Kidney (tissue), 14 donors: ENCODE measurements around the gene CENPX. TPM values are rescaled to one million over a fixed set of nuclear protein-coding genes. Genes with fewer than 3 reads are reported as not detected.

Experiments
- DNase-seq, 5 donors: peaks; one replicate each; pipeline ENCODE4 v3.0.0-alpha.2; 2013 to 2020
- FAIRE-seq: peaks from 2 replicates; lab custom pipeline; 2012; peaks lifted over from hg19 to GRCh38; lab: Jason Lieb, UNC
- H3K27ac ChIP-seq, 2 donors: one replicate each; pipeline ENCODE4 v1.7.0; 2013; ENCODE audit warnings: low read depth in 2 of 2, low read length in 2 of 2, inconsistent platforms in 1 of 2
- H3K27me3 ChIP-seq: one replicate; pipeline ENCODE4 v1.7.1; 2013; ENCODE audit warnings: low read length, inconsistent platforms; ENCODE audit not compliant: control insufficient read depth, insufficient read depth
- H3K36me3 ChIP-seq, 3 donors: one replicate each; pipeline versions ENCODE4 v1.7.0 to v1.7.1; 2013; ENCODE audit warnings: low read length in 3 of 3, control low read depth in 1 of 3, inconsistent platforms in 1 of 3; ENCODE audit not compliant: insufficient read depth in 3 of 3, control insufficient read depth in 2 of 3
- H3K4me1 ChIP-seq, 3 donors: one replicate each; pipeline versions ENCODE4 v1.7.0 to v1.7.1; 2013; ENCODE audit warnings: low read length in 3 of 3, inconsistent platforms in 1 of 3, low read depth in 1 of 3; ENCODE audit not compliant: control insufficient read depth in 2 of 3, insufficient read depth in 2 of 3
- H3K4me3 ChIP-seq, 3 donors: one replicate each; pipeline versions ENCODE4 v1.7.0 to v1.8.1; 2013; ENCODE audit warnings: low read length in 3 of 3, control low read depth in 1 of 3, inconsistent platforms in 1 of 3
- H3K9ac ChIP-seq, 3 donors: one replicate each; pipeline versions ENCODE4 v1.7.0 to v1.7.1; 2013; ENCODE audit warnings: low read length in 3 of 3, control low read depth in 1 of 3, inconsistent platforms in 1 of 3
- H3K9me3 ChIP-seq, 3 donors: one replicate each; pipeline versions ENCODE4 v1.7.0 to v1.7.1; 2013; ENCODE audit warnings: low read length in 3 of 3, control low read depth in 1 of 3, inconsistent platforms in 1 of 3; ENCODE audit not compliant: control insufficient read depth in 2 of 3, insufficient read depth in 1 of 3
- intact Hi-C: fragments of 100-400 bp; cut with DNase I; formaldehyde crosslinking; loops from one replicate; pipeline ENCODE4 v1.11.1; 2022
- polyA plus RNA-seq: library from polyadenylated mRNA; stranded (reverse); fragments of 350-450 nt; fragmentation: Illumina TruSeq; extraction: RNeasy Lipid Tissue Mini Kit (QIAGEN cat#74804); gene quantifications from one replicate; pipeline ENCODE4 v1.2.3, GENCODE V29; 2014; ENCODE audit warnings: low read depth, low replicate concordance; ENCODE audit not compliant: insufficient read depth
- total RNA-seq: library from RNA; stranded (reverse); fragmentation: NEBNext Ultra II Directional; extraction: Animal tissue kit (Norgen Biotek cat#: 25700); gene quantifications from one replicate; pipeline ENCODE4 v1.2.1, GENCODE V29; 2021
- TF ChIP-seq, protein P1 (sequence below): IDR thresholded peaks from 3 replicates; pipeline ENCODE4 v1.5.1; 2012; ENCODE audit warnings: mild to moderate bottlenecking, moderate library complexity, borderline replicate concordance; ENCODE audit not compliant: insufficient read depth; ENCODE audit errors: extremely low read depth
- donor health status: control.
- donor health status: control.
- donor health status: control.
- donor health status: control.
- donor health status: control.
- donor health status: DM: yes; HTN: yes; CAD: no.
- donor health status: Normal renal cell carcinoma (clear cell type).

The CENPX gene
- total and polyA plus RNA-seq, 2 donors from 2014 or later = 36.9 to 93.2 TPM

- TF ChIP-seq, protein P1, sequence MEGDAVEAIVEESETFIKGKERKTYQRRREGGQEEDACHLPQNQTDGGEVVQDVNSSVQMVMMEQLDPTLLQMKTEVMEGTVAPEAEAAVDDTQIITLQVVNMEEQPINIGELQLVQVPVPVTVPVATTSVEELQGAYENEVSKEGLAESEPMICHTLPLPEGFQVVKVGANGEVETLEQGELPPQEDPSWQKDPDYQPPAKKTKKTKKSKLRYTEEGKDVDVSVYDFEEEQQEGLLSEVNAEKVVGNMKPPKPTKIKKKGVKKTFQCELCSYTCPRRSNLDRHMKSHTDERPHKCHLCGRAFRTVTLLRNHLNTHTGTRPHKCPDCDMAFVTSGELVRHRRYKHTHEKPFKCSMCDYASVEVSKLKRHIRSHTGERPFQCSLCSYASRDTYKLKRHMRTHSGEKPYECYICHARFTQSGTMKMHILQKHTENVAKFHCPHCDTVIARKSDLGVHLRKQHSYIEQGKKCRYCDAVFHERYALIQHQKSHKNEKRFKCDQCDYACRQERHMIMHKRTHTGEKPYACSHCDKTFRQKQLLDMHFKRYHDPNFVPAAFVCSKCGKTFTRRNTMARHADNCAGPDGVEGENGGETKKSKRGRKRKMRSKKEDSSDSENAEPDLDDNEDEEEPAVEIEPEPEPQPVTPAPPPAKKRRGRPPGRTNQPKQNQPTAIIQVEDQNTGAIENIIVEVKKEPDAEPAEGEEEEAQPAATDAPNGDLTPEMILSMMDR = no peak
- no peak for DNase-seq
- Histone ChIP-seq H3K4me1 (peaks cover 0 to 30% (median 6%) of the 10 kb centered on the region in 3 donors), H3K27ac (no peak overlapping the region), H3K9me3 (no peaks in the 10 kb centered on the region), H3K9ac (no peak overlapping the region), H3K4me3 (no peak overlapping the region), H3K36me3 (no peaks in the 10 kb centered on the region), H3K27me3 (no peaks in the 10 kb centered on the region)
- no peak for FAIRE-seq
- intact Hi-C loops = no loop called here
Measured at GRCh38 chr17:82025401-82026107, 2.9 kb upstream of the CENPX start.

GRCh38 chr17:82024859-82025258 lies 2.2 kb upstream of the CENPX start:
- no peak overlapping the region for H3K27ac ChIP-seq
- H3K9ac ChIP-seq = no peak overlapping the region
- peaks cover 0 to 24% (median 6%) of the 10 kb centered on the region in 3 donors for H3K4me1 ChIP-seq
- intact Hi-C loops = no loop called here
- no peaks in the 10 kb centered on the region for H3K36me3 ChIP-seq
- no peak overlapping the region for H3K4me3 ChIP-seq
- H3K27me3 ChIP-seq = no peaks in the 10 kb centered on the region
- DNase-seq = no peak
- TF ChIP-seq, protein P1 = no peak
- FAIRE-seq = no peak
- H3K9me3 ChIP-seq = no peaks in the 10 kb centered on the region

DNA sequence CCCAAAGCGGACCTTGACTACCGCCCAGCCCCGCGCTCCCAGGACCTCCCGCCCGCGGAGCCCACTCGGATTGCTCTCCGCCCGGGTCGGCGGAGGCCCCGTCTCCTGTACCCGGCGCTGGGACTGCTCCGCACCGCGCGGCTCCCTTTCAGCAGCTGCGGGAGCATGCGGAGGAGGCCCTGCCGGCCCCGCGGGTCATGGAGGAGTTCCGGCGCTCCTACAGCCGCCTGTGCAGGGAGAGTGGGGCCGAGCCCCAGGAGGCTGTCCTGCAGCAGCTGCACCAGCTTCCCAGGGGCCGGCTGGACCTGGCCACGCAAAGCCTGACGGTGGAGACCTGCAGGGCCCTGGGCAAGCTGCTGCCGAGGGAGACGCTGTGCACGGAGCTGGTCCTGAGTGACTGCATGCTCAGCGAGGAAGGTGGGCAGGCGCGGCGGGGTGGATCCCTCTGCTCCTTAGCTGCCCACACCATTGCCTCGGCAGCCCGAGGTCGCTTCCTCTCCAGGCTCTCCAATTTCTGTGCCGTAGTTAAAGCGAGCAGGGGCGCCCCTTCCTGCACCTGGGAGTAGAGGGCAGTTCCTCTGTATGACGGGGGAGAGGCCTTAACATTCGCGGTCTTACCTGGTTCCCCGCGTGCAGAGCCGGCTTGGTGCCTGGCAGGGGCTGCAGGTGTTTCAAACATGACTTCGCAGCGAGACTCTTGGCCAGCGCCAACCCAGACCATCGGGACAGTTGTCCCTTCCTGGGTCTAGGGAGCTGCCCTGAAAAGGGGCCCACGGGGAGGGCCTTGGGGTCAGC lies 966 bp upstream of the CENPX start:
- no peaks in the 10 kb centered on the region for H3K36me3 ChIP-seq
- no peak overlapping the region for H3K27ac ChIP-seq
- intact Hi-C loops = no loop called here
- H3K9me3 ChIP-seq = no peaks in the 10 kb centered on the region
- H3K4me3 ChIP-seq = peak overlapping the region; percentile 36 to 63 (median 52)
- TF ChIP-seq, protein P1 = no peak
- H3K9ac ChIP-seq = peak overlapping the region in 1 of 3 donors; percentile 34
- H3K4me1 ChIP-seq = peaks cover 0 to 24% (median 6%) of the 10 kb centered on the region in 3 donors
- DNase-seq (peak in 2 of 5 donors; percentile 37 to 82), FAIRE-seq (no peak)
- H3K27me3 ChIP-seq = no peaks in the 10 kb centered on the region
